Thyroid gland (tissue), 4 donors: ENCODE results near the gene S100A12. TPM values are rescaled to one million over a fixed set of nuclear protein-coding genes. Genes with fewer than 3 reads are reported as not detected.

Source experiments
- DNase-seq, 2 donors: peaks; one replicate each; pipeline ENCODE4 v3.0.0-alpha.2; 2019
- H3K27ac ChIP-seq, 3 donors: fragments of 200-600 bp; sonication (generic); 1 replicate in 2 of 3; 2 replicates in 1 of 3; pipeline ENCODE4 v1.5.1; 2016 to 2019; ENCODE audit warnings: mild to moderate bottlenecking in 1 of 3, moderate library complexity in 1 of 3
- H3K27me3 ChIP-seq: fragments of 200-600 bp; sonication (generic); one replicate; pipeline ENCODE4 v1.5.1; 2019
- H3K36me3 ChIP-seq, 2 donors: fragments of 200-600 bp; sonication (generic); one replicate each; pipeline ENCODE4 v1.5.1; 2016 to 2019
- H3K4me1 ChIP-seq, 2 donors: fragments of 200-600 bp; sonication (generic); one replicate each; pipeline ENCODE4 v1.5.1; 2017 to 2019
- H3K4me3 ChIP-seq, 3 donors: fragments of 200-600 bp; sonication (generic); replicated peaks in 1 of 3; 1 replicate in 2 of 3; 2 replicates in 1 of 3; pipeline ENCODE4 v1.5.1; 2016; ENCODE audit warnings: mild to moderate bottlenecking in 1 of 3
- H3K9me3 ChIP-seq: fragments of 200-600 bp; sonication (generic); one replicate; pipeline ENCODE4 v1.5.1; 2017
- CTCF ChIP-seq, 6 experiments: fragments of 200-600 bp in 3 of 6; fragments of 450-650 bp in 3 of 6; sonication (generic) in 3 of 6; IDR thresholded peaks; one replicate each; pipeline ENCODE4 v1.5.1; 2016 to 2019; ENCODE audit warnings: antibody characterized with exemption in 6 of 6, mild to moderate bottlenecking in 2 of 6, inconsistent platforms in 1 of 6, moderate library complexity in 1 of 6
- POLR2A ChIP-seq, 2 donors: fragments of 450-650 bp; IDR thresholded peaks; one replicate each; pipeline ENCODE4 v1.6.1; 2017; ENCODE audit warnings: antibody characterized with exemption in 2 of 2, mild to moderate bottlenecking in 2 of 2, moderate library complexity in 1 of 2
- WGBS, 2 donors: methylation state at CpG; one replicate each; pipeline ENCODE4 v1.1.5; 2017; 5-methylcytosine and 5-hydroxymethylcytosine counted together
- intact Hi-C: fragments of 100-400 bp; cut with DNase I; formaldehyde crosslinking; loops from one replicate; pipeline ENCODE4 v1.15.1; 2023
- total RNA-seq, 4 donors: library from RNA; depleted of rRNA; stranded (reverse); fragments of >200 nt; gene quantifications; one replicate each; pipeline ENCODE4 v1.2.3, GENCODE V29; 2016

Gene S100A12
- total RNA-seq, 4 donors from 2014 or later = not detected

DNA sequence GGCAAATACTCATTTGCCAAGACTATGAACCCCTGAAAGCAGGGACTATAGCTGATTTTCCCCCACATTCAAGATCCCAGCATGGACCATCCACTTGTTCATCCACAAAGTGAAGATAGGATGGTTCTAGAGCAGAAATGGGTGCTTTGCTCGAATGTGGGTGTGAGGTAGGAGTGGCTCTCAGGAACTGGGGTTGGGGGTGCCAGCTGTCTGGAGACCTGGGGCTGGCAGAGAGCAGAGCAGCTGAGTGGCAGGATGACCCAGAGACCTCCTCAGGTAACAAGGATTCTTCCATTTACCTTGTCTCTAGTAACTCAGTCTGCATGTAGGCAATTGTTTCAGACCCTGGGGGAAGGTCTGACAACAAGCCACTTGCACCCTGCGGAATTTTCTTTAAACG, 11.8 kb downstream of the S100A12 start:
- TF ChIP-seq CTCF (IDR thresholded peaks at IDR 0.05) (no peak), POLR2A (IDR thresholded peaks at IDR 0.05) (no peak)
- no peak overlapping the region for H3K27ac ChIP-seq
- WGBS, 2 donors = 52 to 66% methylated on average over 3 of the region's 3 CpGs
- no peaks in the 10 kb centered on the region for H3K4me1 ChIP-seq
- intact Hi-C loops = no loop called here
- H3K4me3 ChIP-seq = no peak overlapping the region
- no peaks in the 10 kb centered on the region for H3K9me3 ChIP-seq
- no peaks in the 10 kb centered on the region for H3K27me3 ChIP-seq
- no peaks in the 10 kb centered on the region for H3K36me3 ChIP-seq
- no peak for DNase-seq

GRCh38 chr1:153362187-153362775, 13.1 kb downstream of the S100A12 start:
- Histone ChIP-seq H3K4me3 (no peak overlapping the region), H3K27ac (no peak overlapping the region), H3K9me3 (no peaks in the 10 kb centered on the region), H3K36me3 (no peaks in the 10 kb centered on the region), H3K4me1 (no peaks in the 10 kb centered on the region), H3K27me3 (no peaks in the 10 kb centered on the region)
- TF ChIP-seq CTCF (IDR thresholded peaks at IDR 0.05) (no peak), POLR2A (IDR thresholded peaks at IDR 0.05) (no peak)
- intact Hi-C loops = no loop called here
- WGBS, 2 donors = 80 to 98% methylated on average over 2 to 3 of the region's 3 CpGs
- DNase-seq = no peak

GRCh38 chr1:153361480-153362109, 13.8 kb downstream of the S100A12 start:
- WGBS, 2 donors = 68 to 78% methylated on average over 3 to 4 of the region's 4 CpGs
- no peak overlapping the region for H3K27ac ChIP-seq
- intact Hi-C loops = no loop called here
- no peaks in the 10 kb centered on the region for H3K36me3 ChIP-seq
- H3K4me3 ChIP-seq = no peak overlapping the region
- H3K4me1 ChIP-seq = no peaks in the 10 kb centered on the region
- DNase-seq = no peak
- no peaks in the 10 kb centered on the region for H3K27me3 ChIP-seq
- H3K9me3 ChIP-seq = no peaks in the 10 kb centered on the region
- TF ChIP-seq CTCF (IDR thresholded peaks at IDR 0.05) (no peak), POLR2A (IDR thresholded peaks at IDR 0.05) (no peak)

DNA sequence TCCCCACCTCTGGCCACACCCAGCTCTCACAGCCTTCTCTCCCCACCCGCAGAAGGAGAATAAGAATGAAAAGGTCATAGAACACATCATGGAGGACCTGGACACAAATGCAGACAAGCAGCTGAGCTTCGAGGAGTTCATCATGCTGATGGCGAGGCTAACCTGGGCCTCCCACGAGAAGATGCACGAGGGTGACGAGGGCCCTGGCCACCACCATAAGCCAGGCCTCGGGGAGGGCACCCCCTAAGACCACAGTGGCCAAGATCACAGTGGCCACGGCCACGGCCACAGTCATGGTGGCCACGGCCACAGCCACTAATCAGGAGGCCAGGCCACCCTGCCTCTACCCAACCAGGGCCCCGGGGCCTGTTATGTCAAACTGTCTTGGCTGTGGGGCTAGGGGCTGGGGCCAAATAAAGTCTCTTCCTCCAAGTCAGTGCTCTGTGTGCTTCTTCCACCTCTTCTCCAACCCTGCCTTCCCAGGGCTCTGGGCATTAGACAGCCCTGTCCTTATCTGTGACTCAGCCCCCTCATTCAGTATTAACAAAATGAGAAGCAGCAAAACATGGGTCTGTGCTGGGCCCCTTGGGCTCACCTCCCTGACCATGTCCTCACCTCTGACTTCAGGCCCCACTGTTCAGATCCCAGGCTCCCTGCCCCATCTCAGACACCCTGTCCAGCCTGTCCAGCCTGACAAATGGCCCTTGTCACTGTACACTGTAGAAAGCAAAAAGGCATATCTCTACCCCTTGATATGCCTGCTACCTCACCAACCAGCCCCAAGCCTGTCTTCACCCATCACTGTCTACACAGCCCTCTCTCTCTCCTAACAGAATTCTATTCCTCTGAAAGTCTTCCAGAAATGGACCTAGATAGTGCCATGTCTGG, 14.6 kb downstream of the S100A12 start:
- DNase-seq = no peak
- 85 to 92% methylated on average over 11 of the region's 11 CpGs for WGBS, 2 donors
- intact Hi-C loops = no loop called here

More for the DNA sequence above, 14.6 kb downstream of the S100A12 start:
- Histone ChIP-seq H3K4me1 (no peaks in the 10 kb centered on the region), H3K27me3 (no peaks in the 10 kb centered on the region), H3K9me3 (no peaks in the 10 kb centered on the region), H3K27ac (no peak overlapping the region), H3K36me3 (no peaks in the 10 kb centered on the region), H3K4me3 (no peak overlapping the region)
- TF ChIP-seq POLR2A (IDR thresholded peaks at IDR 0.05) (no peak), CTCF (IDR thresholded peaks at IDR 0.05) (no peak)
